ENCODE measurements around the gene DUSP18.
A peak's percentile ranks its signal among the peaks of the same experiment; 100 is the strongest.
"Not testable (repeated sequence)": the region's sequence is repeated elsewhere in the genome, so short reads cannot be mapped to it uniquely, and the experiment has no call there.

DUSP18 gene

GRCh38 chr22:30640361-30640760 lies 27.3 kb downstream of the DUSP18 start:
- no peak for DNase-seq (ENCODE audit: low spot score)

- no peak for DNase-seq (ENCODE audit: low spot score)
These were observed 30.0 kb downstream of the DUSP18 start for GRCh38 chr22:30637701-30638114.

GRCh38 chr22:30636226-30637077 lies 31.2 kb downstream of the DUSP18 start:
- DNase-seq (ENCODE audit: low spot score) = peak; percentile 54

DNA sequence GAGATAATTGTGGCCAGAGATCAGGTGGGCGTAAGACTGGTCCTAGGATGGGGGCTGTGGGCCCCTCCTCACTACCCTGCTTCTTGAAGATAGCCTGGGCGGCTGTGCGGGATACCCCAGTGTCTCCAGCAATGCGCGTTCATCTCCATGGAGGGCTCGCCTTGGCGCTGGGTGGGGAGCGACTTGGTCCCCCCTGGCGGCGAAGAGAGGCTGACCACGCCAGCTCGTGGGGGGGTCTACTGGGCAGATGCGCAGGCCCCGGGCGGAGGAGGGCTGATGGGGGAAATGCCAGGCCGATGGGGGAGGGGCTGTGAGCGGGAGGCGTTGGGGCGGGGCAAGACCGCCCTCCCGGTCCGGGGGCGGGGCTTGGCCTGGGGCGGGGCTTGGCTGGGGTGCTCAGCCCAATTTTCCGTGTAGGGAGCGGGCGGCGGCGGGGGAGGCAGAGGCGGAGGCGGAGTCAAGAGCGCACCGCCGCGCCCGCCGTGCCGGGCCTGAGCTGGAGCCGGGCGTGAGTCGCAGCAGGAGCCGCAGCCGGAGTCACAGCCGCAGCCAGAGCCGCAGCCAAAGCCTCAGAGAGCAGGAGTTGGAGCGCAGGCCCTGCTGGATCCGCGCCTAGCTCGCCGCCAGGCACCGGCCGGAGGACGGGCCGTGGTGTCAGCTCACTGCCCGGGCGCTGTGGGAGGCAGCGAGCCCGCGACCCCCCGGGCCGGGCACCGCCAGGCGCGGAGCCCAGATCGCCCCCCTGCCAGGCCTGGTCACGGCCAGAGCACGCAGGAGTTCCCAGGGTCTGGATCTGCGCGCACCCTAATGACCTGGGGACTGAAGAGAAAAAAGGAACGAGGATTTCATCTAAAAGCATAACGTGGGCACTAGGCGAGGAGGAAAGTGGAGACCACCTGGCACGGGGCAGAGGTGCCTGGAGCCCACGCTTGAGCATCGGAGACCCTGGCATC lies 32.1 kb downstream of the DUSP18 start, which contains the start of gene SLC35E4:
TSS of gene SLC35E4 (plus strand) at position 509 of the 953 bp plus-strand sequence. CDS start 670 bp downstream, outside the sequence.
- peak; percentile 95 for DNase-seq (ENCODE audit: low spot score)

DNA sequence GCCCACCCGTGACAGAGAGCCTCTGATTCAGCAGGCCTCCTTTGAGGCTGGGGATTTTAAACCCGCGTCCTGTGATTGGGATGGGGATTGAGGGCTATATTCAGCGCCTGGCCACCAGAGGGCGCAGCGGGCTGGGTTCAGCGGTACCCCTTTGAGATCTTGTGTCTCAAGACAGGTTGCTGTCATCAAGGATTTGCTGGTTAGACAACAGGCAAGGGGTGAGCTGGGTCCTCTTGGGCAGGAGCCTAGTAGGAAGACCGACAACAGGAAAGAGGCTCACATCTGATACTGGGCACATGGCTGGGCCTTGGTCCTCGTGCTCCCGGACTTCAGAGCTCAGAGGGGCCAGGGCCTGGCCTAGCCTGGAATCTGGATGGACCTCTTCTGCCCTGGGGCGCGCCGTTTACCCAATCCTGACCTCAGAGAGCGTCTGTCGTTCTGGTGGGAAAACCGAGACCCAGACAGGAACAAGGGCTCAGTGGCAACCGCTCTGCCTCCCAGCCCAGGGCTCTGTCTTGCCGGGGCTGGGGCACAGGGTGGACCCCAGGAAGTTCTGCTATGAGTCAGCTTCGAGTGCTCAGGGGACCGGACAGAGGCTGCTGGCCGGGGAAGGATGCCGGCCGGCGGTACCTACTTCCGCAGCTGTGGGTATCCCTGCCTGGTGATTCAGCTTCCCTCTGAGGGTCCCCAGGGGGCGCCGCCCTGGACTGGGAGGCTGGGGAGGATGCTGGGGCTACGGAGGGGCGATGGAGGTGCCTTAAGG lies 33.0 kb downstream of the DUSP18 start:
- peak; percentile 90 for DNase-seq (ENCODE audit: low spot score)

- not testable (repeated sequence) for DNase-seq (ENCODE audit: low spot score)
These were observed 36.2 kb downstream of the DUSP18 start for GRCh38 chr22:30631469-30631868.

GRCh38 chr22:30628491-30628890 lies 39.2 kb downstream of the DUSP18 start:
- DNase-seq (ENCODE audit: low spot score) = no peak

DNA sequence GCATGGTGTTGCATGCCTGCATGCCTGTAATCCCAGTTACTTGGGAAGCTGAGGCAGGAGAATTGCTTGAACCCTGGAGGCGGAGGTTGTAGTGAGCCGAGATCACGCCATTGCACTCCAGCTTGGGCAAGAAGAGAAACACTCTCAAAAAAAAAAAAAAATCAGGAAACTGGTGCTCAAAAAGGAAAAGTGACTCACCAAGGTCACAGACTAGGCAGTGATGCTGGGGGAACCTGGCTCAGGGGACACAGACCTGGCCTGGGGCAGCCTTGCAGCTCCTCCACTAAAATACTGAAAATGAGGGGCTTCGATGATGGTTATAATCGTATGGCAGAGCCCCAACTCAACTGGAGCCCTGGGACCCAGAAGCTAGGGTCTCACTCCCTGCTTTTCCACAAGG lies 40.2 kb downstream of the DUSP18 start:
- no peak for DNase-seq (ENCODE audit: low spot score)

- DNase-seq (ENCODE audit: low spot score) = no peak
These were observed 41.3 kb downstream of the DUSP18 start for GRCh38 chr22:30626413-30626812.

- not testable (repeated sequence) for DNase-seq (ENCODE audit: low spot score)
These were observed 47.8 kb downstream of the DUSP18 start for GRCh38 chr22:30619909-30620308.

DNA sequence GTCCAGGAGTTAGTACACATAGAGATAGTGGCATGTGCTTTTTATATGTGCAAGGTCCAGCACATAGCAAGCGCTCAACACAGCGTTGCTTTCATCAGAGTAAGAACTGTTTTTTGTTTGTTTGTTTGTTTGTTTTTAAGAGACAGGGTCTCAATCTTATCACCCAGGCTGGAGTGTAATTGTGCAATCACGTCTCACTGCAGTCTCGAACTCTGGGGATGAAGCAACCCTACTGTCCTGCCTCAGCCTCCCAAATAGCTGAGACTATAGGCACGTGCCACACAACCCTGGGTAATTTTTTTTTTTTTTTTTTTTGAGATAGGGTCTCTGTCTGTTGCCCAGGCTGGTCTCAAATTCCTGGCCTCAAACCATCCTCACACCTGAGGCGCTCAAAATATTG lies 49.9 kb downstream of the DUSP18 start:
- no peak for DNase-seq (ENCODE audit: low spot score)

DNA sequence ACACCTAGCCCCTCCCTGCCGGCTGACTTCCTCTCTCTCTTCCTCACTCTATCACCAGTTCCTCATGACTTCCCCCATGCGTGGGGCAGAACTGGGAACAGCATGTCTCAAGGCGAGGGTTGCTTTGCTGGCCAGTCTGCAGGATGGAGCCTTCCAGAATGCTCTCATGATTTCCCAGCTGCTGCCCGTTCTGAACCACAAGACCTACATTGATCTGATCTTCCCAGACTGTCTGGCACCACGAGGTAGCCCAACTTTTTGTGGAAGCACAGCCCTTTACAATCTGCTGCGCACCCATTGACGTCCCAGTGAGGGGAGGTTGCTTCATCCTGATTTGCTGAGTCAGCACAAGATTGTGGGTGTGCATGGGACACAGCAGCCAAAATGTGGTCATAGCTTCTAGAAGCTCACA lies 52.1 kb downstream of the DUSP18 start:
- no peak for DNase-seq (ENCODE audit: low spot score)

- DNase-seq (ENCODE audit: low spot score) = no peak
These were observed 52.8 kb downstream of the DUSP18 start for GRCh38 chr22:30614879-30615278.

DNA sequence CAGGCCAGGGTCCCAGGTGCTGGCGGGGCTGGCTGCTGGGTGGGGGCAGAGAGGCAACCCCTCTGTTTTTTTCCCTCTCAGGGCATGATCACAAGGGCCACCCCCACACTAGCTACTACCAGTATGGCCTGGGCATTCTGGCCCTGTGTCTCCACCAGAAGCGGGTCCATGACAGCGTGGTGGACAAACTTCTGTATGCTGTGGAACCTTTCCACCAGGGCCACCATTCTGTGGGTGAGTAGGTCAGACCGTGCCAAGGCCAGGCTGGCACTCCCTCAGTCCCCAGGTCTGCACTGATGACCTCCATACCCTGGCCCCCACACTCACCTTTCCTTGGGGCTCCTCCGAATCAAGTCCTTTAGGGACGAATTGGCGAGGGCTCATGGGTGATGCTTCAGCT lies 53.4 kb downstream of the DUSP18 start:
- no peak for DNase-seq (ENCODE audit: low spot score)

DNA sequence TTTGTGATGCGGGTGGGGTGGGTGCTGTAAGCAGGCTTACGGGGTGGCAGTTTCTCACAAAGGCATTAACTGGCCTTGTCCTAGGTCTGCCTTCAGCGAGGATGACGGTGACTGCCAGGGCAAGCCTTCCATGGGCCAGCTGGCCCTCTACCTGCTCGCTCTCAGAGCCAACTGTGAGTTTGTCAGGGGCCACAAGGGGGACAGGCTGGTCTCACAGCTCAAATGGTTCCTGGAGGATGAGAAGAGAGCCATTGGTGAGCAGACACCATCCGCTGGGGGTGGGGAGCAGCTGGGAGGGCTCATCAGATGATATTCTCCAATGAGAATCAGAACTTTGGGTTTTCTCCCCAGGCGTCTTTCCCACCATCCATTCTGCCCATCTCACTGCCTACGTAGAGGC lies 54.9 kb downstream of the DUSP18 start:
- no peak for DNase-seq (ENCODE audit: low spot score)
